H1 (cell line): ENCODE results near the gene CCNG2. TPM values are rescaled to one million over a fixed set of nuclear protein-coding genes. Genes with fewer than 3 reads are reported as not detected.

ENCODE experiments used
- EZH2 ChIP-seq: fragments of 200-600 bp; sonication (generic); IDR thresholded peaks from 2 replicates; pipeline ENCODE4 v1.7.1; 2012; ENCODE audit warnings: low read depth, mild to moderate bottlenecking, moderate library complexity, low read length, inconsistent platforms; ENCODE audit not compliant: severe bottlenecking
- polyA plus RNA-seq, 7 experiments: library from polyadenylated mRNA; depleted of rRNA in 3 of 7; stranded (reverse) in 5 of 7; unstranded in 2 of 7; fragments of >200 nt in 5 of 7; fragments of 200-250 nt in 2 of 7; gene quantifications; 1 replicate in 5 of 7; 2 replicates in 1 of 7; 4 replicates in 1 of 7; pipeline versions ENCODE4 v1.2.1 to v1.2.3, GENCODE V29; 2011 to 2013; ENCODE audit warnings: missing spikeins in 2 of 7, mixed read lengths in 2 of 7
- total RNA-seq: library from RNA; stranded (reverse); fragmentation: NEBNext Ultra II Directional; extraction: Animal tissue kit (Norgen Biotek cat#: 25700); gene quantifications from 2 replicates; pipeline ENCODE4 v1.2.1, GENCODE V29; 2021
- TF ChIP-seq, protein P1 (sequence below): IDR thresholded peaks from 2 replicates; pipeline ENCODE4 v1.6.1; 2012; ENCODE audit warnings: inconsistent platforms

Gene CCNG2
- total and polyA plus RNA-seq, 2 of the 8 experiments (the other 6 are each of a cell fraction or from before 2014, with no cell fraction given), result 3.5 to 13.9 TPM

GRCh38 chr4:77204621-77205020 is 47.6 kb downstream of the CCNG2 start (continued):
- TF ChIP-seq EZH2, result no peak
- TF ChIP-seq, protein P1, sequence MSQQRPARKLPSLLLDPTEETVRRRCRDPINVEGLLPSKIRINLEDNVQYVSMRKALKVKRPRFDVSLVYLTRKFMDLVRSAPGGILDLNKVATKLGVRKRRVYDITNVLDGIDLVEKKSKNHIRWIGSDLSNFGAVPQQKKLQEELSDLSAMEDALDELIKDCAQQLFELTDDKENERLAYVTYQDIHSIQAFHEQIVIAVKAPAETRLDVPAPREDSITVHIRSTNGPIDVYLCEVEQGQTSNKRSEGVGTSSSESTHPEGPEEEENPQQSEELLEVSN, result no peak
